Omental fat pad (tissue), 4 donors: ENCODE data around the gene TTL. TPM values are rescaled to one million over a fixed set of nuclear protein-coding genes. Genes with fewer than 3 reads are reported as not detected.

Experiments used
- ATAC-seq: fragments of 150-250 bp; one replicate; pipeline ENCODE4 v1.9.1; 2016; ENCODE audit warnings: mild to moderate bottlenecking, moderate library complexity; ENCODE audit not compliant: low FRiP score
- DNase-seq: peaks from one replicate; pipeline ENCODE4 v3.0.0-alpha.2; 2019; ENCODE audit warnings: low spot score
- CTCF ChIP-seq, 3 donors: fragments of 450-650 bp; IDR thresholded peaks; one replicate each; pipeline ENCODE4 v1.5.1; 2016 to 2017; ENCODE audit warnings: antibody characterized with exemption in 3 of 3, mild to moderate bottlenecking in 3 of 3, moderate library complexity in 2 of 3
- total RNA-seq, 4 donors: library from RNA; depleted of rRNA; stranded (reverse); fragments of >200 nt; gene quantifications; one replicate each; pipeline ENCODE4 v1.1.0, GENCODE V29; 2016

Gene TTL
- total RNA-seq, 4 donors from 2014 or later = 26.9 to 43.1 (median 31.1) TPM

- DNase-seq (no peak), ATAC-seq (no peak)
- TF ChIP-seq CTCF (IDR thresholded peaks at IDR 0.05) = no peak
These were observed 32.1 kb upstream of the TTL start for GRCh38 chr2:112449854-112450253.

GRCh38 chr2:112451317-112451716, 30.6 kb upstream of the TTL start:
- TF ChIP-seq CTCF (IDR thresholded peaks at IDR 0.05) = no peak
- ATAC-seq (no peak), DNase-seq (no peak)

DNA sequence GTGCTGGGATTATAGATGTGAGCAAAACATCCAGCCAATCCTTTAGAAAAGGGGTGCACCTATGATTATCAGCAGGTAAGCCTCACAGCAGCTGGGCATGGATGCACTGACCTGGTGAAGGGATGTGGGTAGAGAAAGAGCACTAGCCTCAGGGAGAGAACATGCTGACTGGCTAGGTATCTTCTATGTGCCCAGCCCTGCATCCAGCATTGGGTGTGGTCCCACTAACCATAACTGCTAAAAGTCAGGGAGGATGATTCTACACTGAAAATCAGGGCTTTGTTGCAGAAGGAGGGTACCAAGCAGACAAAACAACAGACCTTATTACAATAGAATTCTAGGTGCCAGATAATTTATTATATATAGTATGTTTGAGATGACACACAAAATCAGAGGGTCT, 27.4 kb upstream of the TTL start:
- ATAC-seq = no peak
- no peak for TF ChIP-seq CTCF (IDR thresholded peaks at IDR 0.05)

GRCh38 chr2:112459372-112459771, 22.6 kb upstream of the TTL start:
- ATAC-seq (no peak), DNase-seq (no peak)
- no peak for TF ChIP-seq CTCF (IDR thresholded peaks at IDR 0.05)

More for the DNA sequence above, 27.4 kb upstream of the TTL start:
- no peak for DNase-seq

GRCh38 chr2:112462178-112462577, 19.8 kb upstream of the TTL start:
- DNase-seq (no peak), ATAC-seq (no peak)
- no peak for TF ChIP-seq CTCF (IDR thresholded peaks at IDR 0.05)

DNA sequence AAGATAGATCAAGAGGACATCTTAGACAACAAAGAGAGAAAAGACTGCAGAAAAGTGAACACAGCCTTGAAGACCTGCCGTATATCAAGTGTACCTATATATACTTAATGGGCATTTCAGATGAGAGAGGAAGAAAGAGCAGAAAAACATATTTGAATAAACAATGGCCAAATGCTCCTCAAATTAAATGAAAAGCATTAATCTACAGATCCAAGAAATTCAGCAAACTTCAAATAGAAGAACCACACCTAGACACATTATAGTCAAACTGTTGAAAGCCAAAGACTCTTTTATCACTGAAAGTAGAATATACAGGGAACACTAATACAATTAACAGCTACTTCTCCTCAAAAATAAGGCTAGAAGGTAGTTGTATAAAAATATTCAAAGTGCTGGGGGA, 18.7 kb upstream of the TTL start:
- ATAC-seq = no peak
- no peak for DNase-seq
- no peak for TF ChIP-seq CTCF (IDR thresholded peaks at IDR 0.05)

DNA sequence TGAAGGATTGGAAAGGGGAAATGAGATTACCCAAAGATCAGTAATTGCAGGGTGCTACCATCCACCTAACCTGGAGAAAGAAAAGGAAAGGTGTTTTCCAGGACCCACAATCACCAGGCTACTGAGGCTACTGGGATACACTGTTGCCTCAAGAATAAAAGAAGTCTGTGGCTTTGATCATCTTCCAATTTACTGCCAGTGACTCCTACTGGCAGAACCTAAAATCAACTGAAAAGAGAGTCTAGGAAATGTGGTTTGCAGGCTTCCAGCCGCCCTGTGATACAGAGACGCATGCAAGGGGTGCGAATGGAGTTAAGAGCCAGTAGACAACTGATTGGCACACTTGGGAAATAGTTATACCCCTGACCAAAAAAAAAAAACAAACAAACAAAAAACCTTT, 16.6 kb upstream of the TTL start:
- no peak for TF ChIP-seq CTCF (IDR thresholded peaks at IDR 0.05)
- no peak for DNase-seq
- no peak for ATAC-seq
